Body of pancreas (tissue), 4 donors: ENCODE data around the gene DAB2IP. TPM values are rescaled to one million over a fixed set of nuclear protein-coding genes. Genes with fewer than 3 reads are reported as not detected.

Experiments used
- ATAC-seq: fragments of 150-250 bp; one replicate; pipeline ENCODE4 v1.9.1; 2016
- DNase-seq, 4 donors: peaks; one replicate each; pipeline ENCODE4 v3.0.0-alpha.2; 2019
- H3K27ac ChIP-seq, 4 donors: fragments of 200-600 bp; sonication (generic); 1 replicate in 3 of 4; 2 replicates in 1 of 4; pipeline versions ENCODE4 v1.5.1 to v1.6.1; 2016 to 2019; ENCODE audit warnings: mild to moderate bottlenecking in 1 of 4, mixed read lengths in 1 of 4, moderate library complexity in 1 of 4
- H3K27me3 ChIP-seq, 2 donors: fragments of 200-600 bp; sonication (generic); one replicate each; pipeline ENCODE4 v1.6.0; 2016; ENCODE audit warnings: mild to moderate bottlenecking in 1 of 2
- H3K36me3 ChIP-seq, 2 donors: fragments of 200-600 bp; sonication (generic); replicated peaks in 1 of 2; 2 replicates each; pipeline ENCODE4 v1.5.1; 2016; ENCODE audit warnings: low read depth in 2 of 2; ENCODE audit not compliant: insufficient read depth in 1 of 2
- H3K4me1 ChIP-seq: fragments of 200-600 bp; sonication (generic); one replicate; pipeline ENCODE4 v1.6.0; 2016
- H3K4me3 ChIP-seq, 2 donors: fragments of 200-600 bp; sonication (generic); 1 replicate in 1 of 2; 2 replicates in 1 of 2; pipeline ENCODE4 v1.5.1; 2016 to 2019
- H3K9me3 ChIP-seq, 3 donors: fragments of 200-600 bp; sonication (generic); 1 replicate in 2 of 3; 2 replicates in 1 of 3; pipeline ENCODE4 v1.5.1; 2016
- POLR2A ChIP-seq, 3 donors: fragments of 450-650 bp; IDR thresholded peaks; one replicate each; pipeline ENCODE4 v1.6.1; 2016; ENCODE audit warnings: antibody characterized with exemption in 3 of 3, mild to moderate bottlenecking in 2 of 3
- WGBS, 2 donors: methylation state at CpG; one replicate each; pipeline ENCODE4 v1.1.5; 2017; 5-methylcytosine and 5-hydroxymethylcytosine counted together
- intact Hi-C: fragments of 100-400 bp; cut with DNase I; formaldehyde crosslinking; loops from one replicate; pipeline ENCODE4 v1.15.1; 2023
- total RNA-seq, 2 donors: library from RNA; depleted of rRNA; stranded (reverse); fragments of >200 nt; gene quantifications; one replicate each; pipeline ENCODE4 v1.1.0, GENCODE V29; 2016
- TF ChIP-seq, protein P1 (sequence below), 7 experiments: fragments of 450-650 bp in 4 of 7; fragments of 200-600 bp in 3 of 7; sonication (generic) in 3 of 7; IDR thresholded peaks; one replicate each; pipeline ENCODE4 v1.5.1; 2016 to 2019; ENCODE audit warnings: antibody characterized with exemption in 7 of 7

The DAB2IP gene
- total RNA-seq, 2 donors from 2014 or later, result 25.2 to 34.9 TPM

- no peak for DNase-seq
- no peak for ATAC-seq
Measured at GRCh38 chr9:121708768-121709488, 57.5 kb downstream of the DAB2IP start.

DNA sequence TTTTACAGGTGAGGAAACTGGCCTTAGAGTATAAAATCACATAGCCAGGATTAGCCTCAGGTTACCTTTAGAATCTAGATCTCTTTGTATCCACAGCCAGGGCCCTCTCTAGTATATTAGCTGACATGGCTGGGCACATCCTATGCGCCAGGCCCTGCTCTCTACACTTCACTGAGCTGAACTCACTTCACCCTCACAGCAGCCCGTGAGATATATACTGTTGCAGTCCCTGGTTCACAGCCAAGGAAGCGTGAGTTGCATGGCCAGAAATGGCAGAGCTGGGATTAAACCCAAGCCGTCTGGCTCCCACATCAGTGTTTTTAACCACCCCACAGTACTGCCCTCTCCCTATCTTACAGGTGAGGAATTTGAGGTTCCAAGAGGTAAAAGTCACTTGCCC is 58.4 kb downstream of the DAB2IP start:
- H3K4me3 ChIP-seq, result no peak overlapping the region
- no peaks in the 10 kb centered on the region for H3K4me1 ChIP-seq
- WGBS, 2 donors, result 74 to 76% methylated on average over 4 of the region's 4 CpGs
- no peaks in the 10 kb centered on the region for H3K36me3 ChIP-seq
- DNase-seq (no peak), ATAC-seq (no peak)
- H3K27ac ChIP-seq, result no peak overlapping the region
- intact Hi-C loops, result loop anchor here (5.0 kb wide), 1 partner anchor 52 kb away; no protein-coding TSS in a partner anchor
- no peaks in the 10 kb centered on the region for H3K27me3 ChIP-seq
- TF ChIP-seq, protein P1, sequence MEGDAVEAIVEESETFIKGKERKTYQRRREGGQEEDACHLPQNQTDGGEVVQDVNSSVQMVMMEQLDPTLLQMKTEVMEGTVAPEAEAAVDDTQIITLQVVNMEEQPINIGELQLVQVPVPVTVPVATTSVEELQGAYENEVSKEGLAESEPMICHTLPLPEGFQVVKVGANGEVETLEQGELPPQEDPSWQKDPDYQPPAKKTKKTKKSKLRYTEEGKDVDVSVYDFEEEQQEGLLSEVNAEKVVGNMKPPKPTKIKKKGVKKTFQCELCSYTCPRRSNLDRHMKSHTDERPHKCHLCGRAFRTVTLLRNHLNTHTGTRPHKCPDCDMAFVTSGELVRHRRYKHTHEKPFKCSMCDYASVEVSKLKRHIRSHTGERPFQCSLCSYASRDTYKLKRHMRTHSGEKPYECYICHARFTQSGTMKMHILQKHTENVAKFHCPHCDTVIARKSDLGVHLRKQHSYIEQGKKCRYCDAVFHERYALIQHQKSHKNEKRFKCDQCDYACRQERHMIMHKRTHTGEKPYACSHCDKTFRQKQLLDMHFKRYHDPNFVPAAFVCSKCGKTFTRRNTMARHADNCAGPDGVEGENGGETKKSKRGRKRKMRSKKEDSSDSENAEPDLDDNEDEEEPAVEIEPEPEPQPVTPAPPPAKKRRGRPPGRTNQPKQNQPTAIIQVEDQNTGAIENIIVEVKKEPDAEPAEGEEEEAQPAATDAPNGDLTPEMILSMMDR (IDR thresholded peaks at IDR 0.05), result no peak
- TF ChIP-seq POLR2A (IDR thresholded peaks at IDR 0.05), result no peak
- H3K9me3 ChIP-seq, result no peaks in the 10 kb centered on the region

More at GRCh38 chr9:121708768-121709488, 57.5 kb downstream of the DAB2IP start:
- Histone ChIP-seq H3K36me3 (no peaks in the 10 kb centered on the region), H3K9me3 (peaks cover 0 to 3% (median 0%) of the 10 kb centered on the region in 3 donors), H3K4me1 (no peaks in the 10 kb centered on the region), H3K27me3 (no peaks in the 10 kb centered on the region), H3K27ac (no peak overlapping the region), H3K4me3 (no peak overlapping the region)
- TF ChIP-seq, protein P1 (IDR thresholded peaks at IDR 0.05), result no peak
- TF ChIP-seq POLR2A (IDR thresholded peaks at IDR 0.05), result no peak
- intact Hi-C loops, result loop anchor here (5.0 kb wide), 1 partner anchor 52 kb away; no protein-coding TSS in a partner anchor
- WGBS, 2 donors, result 89 to 93% methylated on average over 7 to 14 of the region's 14 CpGs

GRCh38 chr9:121711281-121711680 is 59.8 kb downstream of the DAB2IP start:
- Histone ChIP-seq H3K9me3 (no peaks in the 10 kb centered on the region), H3K27me3 (no peaks in the 10 kb centered on the region), H3K4me3 (no peak overlapping the region), H3K4me1 (no peaks in the 10 kb centered on the region), H3K27ac (no peak overlapping the region), H3K36me3 (no peaks in the 10 kb centered on the region)
- ATAC-seq, result no peak
- no peak for DNase-seq
- intact Hi-C loops, result no loop called here
- TF ChIP-seq POLR2A (IDR thresholded peaks at IDR 0.05), result no peak
- TF ChIP-seq, protein P1 (IDR thresholded peaks at IDR 0.05), result no peak

DNA sequence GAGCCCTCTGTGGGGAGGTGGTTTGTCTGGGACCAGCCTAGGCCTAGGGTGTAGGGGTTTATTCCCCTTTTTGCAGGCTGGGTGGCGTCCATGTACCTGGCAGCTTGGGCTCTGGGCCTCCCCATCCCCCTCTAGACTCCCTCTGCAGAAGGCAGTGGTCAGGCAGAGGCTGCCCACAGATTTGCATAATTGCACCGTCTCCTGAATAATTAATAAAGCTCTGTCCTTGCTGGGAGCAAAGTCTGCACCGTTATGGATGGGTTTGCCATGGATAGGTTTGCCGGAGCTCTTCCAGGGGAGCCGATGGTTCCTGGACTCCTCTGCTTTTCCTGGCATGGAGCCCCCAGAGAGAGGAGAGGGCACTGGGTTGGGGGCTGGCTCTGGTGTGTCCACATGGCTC is 60.4 kb downstream of the DAB2IP start:
- Histone ChIP-seq H3K27ac (no peak overlapping the region), H3K4me1 (no peaks in the 10 kb centered on the region), H3K9me3 (no peaks in the 10 kb centered on the region), H3K27me3 (no peaks in the 10 kb centered on the region), H3K36me3 (no peaks in the 10 kb centered on the region), H3K4me3 (no peak overlapping the region)
- intact Hi-C loops, result no loop called here
- ATAC-seq, result no peak
- TF ChIP-seq, protein P1 (IDR thresholded peaks at IDR 0.05), result no peak
- TF ChIP-seq POLR2A (IDR thresholded peaks at IDR 0.05), result no peak
- DNase-seq, result no peak
- 80% methylated on average over 5 of the region's 5 CpGs; no CpG with 5 or more reads in 1 of the 2 donors for WGBS, 2 donors
